ENCODE measurements around the gene MACROD1.

MACROD1 gene

DNA sequence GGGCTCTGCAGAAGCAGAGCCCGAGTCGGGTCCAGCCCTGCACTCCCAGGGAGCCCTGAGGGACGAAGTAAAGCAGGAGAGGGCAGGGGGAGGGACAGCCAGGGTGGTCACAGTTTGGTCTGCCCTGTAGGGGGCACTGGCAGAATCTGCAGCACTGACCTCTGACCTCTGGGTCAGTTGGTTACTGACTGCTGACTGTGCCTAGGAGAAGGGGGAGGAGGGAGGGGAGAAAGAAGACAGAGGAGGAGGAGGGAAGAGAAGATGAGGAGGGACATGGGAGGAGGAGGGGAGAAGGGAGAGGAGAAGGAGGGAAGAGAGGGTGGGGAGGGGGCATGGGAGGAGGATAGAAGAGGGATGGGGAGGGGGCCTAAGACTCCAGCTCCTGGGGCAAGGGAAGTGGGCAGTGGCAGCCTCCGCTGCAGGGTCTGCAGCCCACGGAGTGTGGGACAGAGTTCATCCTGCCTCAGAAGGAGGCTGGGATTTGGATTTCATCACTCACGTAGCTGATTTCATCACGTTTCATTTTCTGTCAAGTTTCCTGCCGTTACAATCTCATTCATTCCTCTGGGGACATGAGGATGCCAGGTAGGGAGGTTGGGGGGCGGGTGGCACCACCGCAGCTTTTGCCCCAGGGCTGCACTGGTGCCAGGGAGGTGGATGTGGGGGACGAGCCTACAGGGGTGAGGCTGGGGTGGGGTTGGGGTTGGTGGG is 75.0 kb downstream of the MACROD1 start:
- no peak for DNase-seq

DNA sequence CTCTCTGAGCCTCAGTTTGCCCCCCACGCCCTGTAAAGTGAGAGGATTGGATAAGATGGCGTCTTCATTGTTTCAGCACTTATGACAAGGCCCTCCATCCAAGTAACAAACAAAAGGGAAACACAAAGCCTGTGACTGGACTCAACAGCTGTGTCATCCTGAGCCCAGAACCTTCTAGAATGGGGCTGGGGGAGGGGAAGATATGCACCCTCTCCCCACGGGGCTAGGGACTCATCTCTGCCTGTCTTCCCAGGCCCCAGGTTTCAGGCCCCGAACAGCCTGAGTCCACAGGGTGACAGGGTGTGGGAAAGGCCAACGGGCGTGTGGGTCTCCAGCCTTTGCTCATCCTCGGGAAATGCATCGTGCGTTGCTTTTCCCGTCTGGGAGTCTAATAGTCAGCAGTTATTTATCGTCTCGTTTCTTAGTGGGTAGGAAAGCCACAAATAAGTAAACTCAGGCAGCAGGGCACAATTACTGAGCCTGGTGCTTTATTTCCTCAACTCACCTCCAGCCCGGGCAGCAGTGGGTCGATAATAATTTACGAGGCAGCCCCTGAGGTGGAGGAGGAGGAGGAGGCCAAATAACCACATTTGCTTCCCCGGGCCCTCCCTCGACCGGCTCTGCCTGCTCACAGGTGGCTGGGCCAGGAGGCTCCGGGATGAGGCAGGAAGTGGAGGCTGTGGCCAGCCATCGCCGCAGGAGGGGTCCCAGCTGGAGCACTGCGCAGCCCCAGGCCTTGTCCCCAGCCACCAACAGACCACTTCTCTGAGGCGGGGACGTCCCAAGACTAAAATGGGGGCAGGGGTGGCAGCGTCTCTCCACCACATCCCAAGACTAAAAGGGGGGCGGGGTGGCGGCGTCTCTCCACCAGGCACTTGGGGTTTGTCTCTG is 75.8 kb downstream of the MACROD1 start:
- no peak for DNase-seq

DNA sequence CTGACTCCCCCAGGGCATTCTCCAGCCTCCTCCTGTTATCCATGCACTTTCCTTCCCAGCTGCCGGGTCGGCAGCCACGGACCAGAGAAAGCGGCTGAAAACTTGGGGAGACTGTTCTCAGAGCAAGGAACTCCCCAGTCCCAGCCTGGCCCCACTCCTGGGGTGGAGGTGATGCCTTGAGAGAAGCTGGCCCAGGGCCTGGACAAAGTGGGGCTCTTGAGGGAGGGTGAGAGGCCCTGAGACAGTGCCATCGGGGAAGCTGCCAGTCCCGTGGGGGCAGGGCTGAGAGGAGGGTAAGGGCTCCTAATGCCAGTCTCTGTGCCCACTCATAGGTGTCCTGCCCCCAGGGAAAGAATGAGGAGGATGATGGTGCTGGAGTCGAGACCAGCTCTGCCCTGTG is 76.4 kb downstream of the MACROD1 start:
- DNase-seq, result no peak

DNA sequence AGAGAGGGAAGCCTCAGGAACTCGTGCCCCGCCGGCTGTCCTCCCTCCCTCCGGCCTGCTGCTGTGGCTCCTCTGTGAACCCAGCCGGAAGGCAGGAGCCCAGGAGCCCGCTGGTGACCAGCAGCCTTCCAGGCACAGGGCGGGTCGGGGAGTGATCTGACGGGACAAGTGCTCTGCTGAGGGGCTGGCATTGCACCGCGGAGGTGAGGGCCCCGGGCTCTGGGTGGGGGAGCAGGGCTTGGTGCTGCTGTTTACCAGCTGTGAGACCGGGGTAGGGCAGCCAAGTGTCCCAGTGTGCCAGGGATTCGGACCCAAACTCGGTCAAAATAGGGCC is 76.9 kb downstream of the MACROD1 start:
- DNase-seq, result no peak

DNA sequence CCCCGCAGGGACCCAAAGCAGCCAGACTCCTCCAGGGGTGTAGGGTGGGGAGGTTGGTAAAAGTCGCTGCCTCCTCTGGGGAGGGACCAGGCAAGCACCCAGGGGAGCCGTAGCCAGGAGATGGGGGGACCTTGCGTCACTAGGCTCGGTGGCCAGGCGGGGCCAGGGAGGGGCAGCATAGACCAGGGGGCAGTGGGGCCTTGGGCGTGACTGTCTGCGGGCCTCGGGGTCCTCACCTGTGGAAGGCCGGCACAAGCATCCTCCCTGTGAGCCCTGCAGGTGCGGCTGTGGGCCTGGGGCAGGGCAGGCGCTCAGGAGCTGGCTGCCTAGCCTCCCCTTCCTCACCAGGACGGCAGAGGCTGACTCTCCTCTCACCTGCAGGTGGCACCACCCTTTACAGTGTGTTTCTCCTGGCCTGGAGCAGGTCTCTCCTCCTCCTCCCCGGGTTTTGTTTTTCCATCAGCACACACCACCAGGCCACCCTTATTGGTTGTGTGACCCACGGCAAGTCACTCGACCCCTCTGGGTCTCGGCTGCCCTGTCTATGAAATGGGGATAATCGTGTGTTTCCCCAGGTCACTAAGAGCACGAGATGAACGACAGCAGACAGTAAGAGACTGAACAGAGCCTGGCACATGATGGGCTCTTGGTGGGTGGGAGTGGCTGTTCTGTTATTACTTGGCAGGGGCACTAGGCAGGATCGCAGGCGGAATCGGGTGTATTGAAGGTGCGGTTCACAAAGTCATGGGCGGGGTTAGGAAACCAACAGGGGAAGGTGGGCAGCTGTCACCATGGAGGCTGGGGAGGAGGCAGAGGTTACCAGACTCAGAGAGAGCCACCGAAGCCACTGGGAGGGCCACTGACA is 77.5 kb downstream of the MACROD1 start:
- DNase-seq, result no peak

DNA sequence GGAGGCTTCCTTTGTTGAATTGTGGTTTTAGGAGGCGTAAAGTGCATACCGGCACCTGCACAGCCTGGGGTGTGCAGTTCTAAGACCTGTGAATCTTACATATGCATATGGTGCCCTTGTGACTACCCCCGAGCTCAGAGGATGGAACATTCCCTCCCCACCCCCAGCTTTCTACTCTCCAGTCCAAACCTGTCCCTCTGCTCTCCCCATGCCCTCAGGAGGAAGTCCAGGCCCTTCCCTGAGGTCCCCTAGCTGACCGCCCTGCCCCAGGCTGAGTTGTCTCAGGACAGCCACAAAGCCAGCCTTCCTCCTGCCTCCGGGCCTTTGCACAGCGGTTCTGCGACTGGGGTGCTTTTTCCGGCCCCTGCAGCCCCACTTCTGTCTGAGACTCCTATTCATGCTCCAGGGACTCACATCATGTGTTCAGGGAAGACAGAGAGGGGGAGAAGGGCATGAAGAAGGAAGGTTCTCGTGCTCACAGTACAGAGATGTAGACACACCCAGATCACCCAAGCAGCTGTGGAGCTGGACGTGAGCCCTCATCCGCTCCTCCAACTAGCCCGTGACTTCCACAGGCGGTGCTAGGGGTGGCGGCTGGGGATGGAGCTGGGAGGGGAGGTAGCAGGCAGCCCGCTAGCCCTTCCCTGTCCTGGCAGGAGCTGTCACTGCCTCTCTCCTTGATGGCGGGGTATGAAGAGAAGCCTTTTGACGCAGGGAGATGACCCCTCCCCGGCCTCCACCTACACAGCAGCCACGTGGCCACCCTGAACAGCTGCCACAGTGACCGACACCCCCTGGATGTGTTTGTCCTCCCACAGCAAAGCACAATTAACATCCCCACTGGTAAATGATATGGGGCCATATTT is 79.4 kb downstream of the MACROD1 start:
- no peak for DNase-seq

DNA sequence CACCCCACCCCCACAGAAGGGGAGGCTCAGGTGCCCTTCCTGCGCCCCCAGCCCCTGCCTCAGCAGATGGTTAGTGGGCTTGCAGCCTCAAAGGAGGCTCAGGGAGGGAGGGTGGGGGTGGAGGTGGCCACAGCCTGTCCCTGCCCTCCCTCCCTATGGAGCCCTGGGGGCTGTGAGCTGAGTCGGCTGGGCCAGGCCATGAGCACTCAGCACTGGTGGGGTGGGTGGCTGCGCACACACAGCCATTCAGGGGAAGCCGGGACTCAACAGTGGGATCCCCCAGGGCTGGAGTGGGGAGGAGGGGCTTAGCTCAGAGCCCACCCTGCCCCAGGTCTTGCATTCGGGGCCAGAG is 80.0 kb downstream of the MACROD1 start:
- DNase-seq, result no peak

DNA sequence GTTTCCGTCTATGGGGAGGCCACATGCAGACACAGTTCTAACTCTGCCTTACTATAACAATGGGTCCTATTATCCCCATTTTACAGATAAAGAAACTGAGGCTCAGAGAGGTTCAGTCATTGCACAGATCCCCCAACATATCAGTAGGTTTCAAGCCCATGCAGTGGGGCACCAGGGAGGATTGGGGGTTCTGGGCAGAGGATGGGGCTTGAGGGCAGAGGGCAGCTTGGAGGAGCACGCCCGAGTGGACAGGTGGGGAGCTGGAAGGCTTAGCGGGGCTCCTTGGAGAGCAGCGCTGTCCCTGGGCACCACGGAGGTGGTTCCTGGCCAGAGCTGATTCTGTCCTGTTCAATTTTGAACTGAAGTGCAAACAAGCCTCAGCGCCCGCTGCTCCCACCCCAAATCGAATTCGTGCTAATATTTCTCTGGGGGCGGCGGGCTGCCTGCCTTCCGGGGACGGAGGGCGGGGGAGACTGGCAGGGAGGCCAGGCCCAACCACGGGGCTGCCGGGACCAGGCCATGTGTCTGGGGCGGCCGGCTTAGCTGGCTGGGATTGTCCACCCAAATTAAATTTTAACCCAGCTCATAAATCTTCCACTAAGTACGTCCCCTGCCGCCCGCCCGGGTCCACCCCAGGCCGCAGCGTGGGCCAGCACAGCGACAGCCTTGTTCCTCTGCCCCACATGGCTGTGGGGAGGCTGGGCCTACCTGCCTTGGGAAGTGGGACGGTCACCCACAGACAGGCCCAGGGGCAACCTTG is 80.8 kb downstream of the MACROD1 start:
- no peak for DNase-seq

DNA sequence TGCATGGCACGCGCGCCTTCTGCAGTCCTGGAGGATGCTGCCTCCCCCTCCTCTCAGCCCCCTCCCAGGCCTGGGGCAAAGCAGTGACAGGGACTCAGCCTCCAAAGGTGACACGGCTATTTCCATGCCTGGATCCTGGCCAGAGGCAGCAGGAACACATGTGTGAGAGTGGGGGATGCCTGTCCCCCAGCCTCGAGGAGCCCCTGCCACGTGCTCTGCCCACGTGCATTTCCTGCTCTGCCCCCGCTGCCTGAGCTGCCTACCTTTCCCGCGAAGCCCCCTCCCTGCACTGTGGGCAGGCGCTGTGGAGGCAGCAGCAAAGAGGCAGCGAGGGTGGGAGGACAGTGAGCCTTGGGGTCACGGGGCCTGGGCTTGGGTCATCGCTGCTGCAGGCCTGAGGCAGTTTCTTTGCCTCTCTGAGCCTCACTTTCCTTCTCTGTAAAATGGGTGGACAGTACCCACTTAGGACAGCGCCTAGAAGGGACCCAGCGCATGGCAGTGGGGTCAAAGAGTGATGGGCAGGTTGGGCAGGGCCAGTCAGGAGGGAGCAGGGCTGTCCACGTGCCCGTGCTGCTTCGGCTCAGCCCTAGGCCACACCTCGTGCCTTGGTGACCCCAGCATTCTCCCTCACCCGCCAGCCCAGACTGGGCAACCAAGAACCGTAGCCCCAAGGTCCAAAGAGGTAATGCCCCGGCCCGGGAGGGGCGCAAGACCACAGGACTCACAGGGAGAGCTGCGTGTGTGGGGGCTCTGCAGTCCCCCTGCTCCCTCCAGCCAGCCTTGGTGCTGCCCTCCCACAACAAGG is 81.6 kb downstream of the MACROD1 start:
- no peak for DNase-seq

DNA sequence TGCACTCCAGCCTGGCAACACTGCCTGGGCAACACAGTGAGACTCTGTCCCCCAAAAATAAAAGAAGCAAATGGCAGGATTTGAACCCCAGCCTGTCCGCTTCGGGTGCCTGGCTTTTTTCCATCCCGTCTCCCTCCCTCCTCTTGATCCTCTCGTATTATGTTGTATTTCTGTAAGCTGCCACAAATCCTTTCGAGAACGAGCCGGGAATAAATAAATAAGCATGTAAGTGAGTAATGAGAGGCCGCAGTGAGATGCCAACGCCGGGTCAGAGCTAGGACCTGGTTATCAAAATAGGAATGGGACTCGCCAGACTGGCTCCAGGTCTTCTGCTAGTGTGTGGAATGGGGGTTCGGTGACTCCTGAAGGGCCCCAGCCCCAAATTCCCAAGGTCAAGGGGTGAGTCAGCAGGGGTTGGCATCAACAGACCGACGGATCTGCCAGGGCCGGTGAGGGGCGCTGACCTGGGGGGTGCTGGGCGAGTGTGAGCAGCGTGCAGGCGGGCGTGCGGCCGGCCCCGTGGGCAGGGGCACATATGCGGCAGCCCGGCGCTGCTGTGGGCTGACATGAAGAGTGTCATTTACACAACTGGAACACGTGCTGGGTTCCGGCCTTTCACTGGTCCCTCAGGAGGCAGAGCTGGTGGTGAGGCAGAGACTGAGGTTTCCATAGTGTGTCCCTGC is 82.4 kb downstream of the MACROD1 start:
- no peak for DNase-seq

DNA sequence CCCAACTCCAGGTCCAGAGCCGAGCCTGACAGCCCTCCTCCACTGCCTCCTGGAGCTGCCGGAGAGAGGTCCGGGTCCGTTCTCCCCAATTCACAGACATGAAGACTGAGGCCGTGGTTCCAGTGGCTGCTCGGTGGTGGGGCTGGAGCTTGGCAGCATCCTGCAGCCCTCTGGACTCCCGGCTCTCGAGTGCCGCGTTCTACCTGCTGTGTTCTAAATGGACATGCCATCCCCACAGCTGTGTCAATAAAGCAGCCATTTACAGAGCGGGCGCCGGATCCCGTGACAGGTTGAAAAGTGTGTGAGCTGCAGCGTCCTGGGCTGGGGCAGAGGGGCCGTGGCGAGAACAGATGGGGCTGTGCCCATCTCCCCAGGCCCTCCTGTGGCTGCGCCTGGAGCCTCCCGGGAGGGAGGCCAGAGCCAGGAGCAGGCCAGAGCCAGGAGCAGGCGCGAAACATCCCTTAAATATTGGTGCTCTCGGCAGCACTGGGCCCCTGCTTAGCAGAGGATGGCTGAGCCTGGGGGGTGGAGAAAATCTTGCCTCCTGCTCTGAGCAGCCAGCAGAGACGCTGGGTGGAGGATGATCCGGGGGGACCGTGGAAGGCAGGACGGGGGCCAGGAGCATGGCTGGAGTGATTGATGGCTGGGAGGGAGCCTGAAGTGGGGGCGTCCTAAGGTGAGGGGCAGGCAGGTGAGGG is 84.0 kb downstream of the MACROD1 start:
- no peak for DNase-seq

DNA sequence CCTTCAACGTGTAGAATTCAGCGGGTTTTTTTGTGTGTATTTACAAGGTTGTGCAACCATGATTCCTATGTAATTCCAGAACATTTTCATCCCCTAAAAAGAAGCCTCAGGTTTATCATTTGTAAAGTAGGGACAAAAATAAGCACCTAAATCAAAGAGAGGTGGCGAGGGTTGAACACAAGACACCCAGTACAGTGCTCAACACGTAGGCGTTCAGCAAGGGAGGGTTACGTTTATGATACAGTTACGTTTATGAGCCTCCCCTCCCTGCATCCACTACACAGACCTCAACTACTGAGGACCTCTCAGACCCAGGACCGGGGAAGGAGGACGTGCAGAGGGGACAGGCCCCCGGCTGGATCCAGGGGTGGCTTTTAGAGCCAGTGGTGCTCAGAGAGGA is 85.5 kb downstream of the MACROD1 start:
- no peak for DNase-seq

DNA sequence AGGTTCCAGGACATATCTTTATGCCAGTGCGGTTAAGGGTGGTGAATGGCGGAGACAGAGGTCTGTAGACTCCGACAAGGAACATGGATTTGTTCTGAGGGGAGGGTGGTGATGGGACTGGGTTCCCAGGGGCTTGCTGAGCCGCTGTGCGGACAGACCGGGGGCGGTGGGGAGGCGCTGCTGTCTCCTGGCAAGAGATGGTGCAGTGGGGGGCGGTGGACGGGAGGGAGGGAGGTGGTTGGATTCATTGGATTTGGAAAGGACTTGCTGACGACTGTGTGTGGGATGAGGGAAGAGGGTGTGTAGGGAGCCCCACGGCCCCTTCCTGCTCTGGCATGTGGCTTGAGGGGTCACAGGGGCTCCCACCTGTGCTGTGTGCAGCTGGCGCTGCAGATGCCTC is 87.0 kb downstream of the MACROD1 start:
- no peak for DNase-seq

DNA sequence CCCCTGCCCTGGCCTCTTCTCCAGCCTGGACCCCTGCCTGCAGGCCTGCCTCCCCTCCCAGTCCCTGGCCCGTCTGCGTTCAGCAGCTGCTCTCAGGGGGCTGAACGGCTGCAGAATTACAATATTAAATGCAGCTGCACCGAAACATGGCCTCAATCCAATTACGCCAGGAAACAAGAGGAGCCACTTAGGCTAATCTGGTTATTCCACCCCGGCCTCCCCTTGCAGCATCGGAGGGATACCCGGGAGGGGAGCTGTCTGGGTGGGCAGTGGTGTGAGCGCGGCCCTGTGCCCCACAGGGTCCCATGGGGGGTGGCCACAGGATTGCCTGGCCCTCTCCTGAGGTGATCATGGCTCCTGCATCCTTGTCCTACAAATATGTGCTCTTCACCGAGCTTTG is 87.6 kb downstream of the MACROD1 start:
- no peak for DNase-seq

DNA sequence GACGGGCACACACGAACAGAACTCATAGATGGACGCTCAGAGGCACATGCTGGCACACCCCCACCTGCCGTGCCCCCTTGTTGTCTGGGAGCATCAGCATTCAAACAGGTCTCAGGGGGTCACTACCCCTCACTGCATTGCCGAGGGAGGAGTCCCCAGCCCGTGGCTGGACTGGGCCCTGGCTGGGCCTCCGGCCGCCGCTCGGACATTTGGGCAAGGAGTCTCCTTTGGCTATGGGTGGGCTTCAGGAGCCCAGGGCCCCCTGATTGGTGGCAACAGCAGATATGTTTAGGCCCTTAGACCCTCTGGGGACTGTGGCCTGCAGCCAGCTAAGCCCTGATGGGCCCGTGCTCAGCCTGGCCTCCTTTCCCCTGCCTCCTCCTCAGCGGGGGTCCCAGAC is 88.3 kb downstream of the MACROD1 start:
- DNase-seq, result no peak

DNA sequence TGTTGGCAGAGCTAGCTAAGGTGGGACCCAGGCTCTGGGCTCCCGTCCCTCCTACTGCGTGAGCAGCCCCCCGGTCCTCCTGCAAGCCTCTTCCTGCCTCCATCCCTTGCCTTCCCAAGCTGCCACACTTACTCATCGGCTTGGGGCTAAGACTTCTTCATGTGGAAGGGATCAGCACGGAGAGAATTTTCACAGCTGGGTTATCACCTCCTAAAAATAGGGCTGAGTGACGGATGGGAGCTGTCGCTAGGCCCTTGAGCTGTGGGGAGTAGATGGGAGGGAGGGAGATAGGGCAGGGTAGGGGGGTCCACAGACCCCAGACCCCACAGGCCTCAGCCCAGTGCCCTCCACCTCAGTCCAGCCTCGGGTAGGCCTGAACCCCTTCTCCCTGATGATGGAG is 89.2 kb downstream of the MACROD1 start:
- no peak for DNase-seq

DNA sequence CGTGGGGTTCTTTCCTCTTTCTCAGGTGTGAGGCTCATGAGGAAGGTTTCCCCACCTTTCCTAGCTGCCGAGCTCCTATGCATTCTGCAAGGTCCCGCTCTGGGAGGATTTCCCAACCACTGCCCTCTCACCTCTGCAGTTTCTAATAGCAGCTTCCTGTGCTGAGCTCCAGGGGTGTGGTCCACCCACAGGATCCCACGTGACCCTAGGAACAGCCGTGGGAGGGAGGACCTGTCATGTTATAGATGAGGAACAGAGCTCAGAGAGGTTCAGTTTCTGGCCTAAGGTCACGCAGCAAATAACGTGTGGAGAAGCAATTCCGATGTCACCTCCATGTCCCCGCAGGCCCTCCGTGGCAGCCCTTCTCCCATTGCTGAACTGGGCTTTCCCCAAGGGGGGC is 91.7 kb downstream of the MACROD1 start:
- peak; percentile 24 for DNase-seq

DNA sequence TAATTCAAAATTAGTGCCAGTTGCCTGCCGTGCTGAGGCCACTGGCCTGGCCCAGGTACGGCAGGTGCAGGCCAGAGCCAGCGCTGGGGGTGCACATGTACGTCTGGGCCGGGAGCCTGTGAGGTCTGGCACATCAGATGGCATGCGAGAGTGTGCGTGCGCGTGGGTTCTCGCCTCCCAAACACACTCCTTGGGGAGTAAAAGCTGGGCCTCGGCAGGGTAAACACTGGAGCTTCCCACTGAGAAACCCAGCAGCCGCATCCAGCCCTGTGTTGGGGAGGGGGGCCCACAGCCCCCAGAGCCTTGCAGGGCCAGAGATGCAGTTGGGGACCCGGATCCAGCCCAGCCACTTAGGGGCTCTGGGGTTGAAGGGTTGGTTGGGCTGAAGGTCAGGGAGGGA is 92.4 kb downstream of the MACROD1 start:
- no peak for DNase-seq

DNA sequence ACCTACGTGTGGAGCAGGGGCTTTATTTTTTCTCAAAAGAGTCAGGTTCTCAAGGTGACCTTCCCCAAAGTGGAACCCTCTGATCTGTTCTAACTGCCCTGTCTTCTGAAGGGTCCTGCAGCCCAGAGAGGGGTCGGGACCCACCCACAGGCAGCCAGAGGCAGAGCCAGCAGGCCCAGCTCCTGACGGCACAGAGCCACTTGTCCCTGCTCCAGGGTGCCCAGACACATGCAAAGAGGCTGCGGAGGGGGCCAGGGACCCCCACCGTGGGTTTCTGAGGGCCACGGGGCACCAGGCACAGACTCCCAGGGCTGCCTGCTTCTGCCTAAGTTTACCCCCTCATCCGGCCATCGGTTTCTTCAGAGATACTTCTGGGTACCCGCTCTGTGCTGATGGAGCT is 93.0 kb downstream of the MACROD1 start:
- DNase-seq, result no peak

DNA sequence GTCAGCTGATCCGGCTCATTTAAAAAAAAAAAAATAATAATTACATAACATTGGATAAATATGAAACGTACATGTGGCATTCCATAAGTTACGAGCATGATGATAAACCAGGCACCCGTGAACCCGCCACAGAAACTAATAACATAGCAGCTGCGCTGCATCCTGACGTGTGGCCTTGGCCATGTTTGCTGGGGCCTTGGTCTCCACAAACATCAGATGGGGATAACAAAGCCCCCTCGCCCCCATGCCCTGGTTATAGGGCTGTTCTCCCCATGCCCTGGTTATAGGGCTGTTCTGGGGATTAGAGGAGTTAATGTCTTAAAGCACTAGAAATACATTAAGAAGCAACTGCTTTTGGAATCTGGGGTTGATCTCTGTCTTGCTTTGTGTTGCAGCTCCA is 93.5 kb downstream of the MACROD1 start:
- DNase-seq, result no peak
